ENCODE results near the gene ID1.
"Not testable (repeated sequence)": the region's sequence is repeated elsewhere in the genome, so short reads cannot be mapped to it uniquely, and the experiment has no call there.

The ID1 gene

DNA sequence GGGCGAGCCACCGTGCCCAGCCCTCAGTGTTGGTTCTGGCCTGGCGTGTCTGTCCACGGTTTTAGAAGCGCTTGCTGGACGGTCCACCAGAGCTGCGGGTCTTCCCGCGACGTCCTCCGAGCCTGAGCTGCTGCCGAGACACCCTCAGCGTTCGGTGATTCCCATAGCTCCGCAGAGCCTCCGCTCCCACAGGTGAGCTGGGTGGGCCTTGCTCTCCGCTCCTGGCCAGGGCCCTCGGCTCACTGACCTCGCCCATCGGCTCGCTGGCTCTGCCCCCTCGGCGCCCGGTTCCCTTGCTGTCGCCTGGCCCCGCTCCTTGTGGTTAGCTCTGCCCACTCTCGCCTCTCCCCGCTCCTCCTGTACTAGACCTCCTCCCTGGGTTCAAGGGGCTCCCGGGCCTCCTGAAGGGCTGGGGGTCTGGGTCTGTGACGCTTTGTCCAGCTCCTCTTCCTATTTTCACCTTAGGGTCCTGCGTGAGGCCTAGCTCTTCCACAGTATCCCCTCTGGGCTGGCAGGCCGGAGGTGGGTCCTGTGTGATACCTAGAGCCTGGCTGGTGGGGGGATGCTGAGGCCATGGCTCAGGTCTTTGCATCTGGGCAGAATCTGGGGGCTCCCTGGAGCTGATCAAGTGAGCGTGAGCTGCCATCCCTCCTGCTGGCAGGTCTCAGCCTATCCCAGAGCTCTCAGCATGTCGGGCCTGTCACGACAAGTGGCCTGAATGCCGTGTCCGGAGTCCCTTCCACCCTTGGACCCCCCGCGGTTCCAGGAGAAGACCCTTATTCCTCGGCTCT is 27.7 kb downstream of the ID1 start:
- DNase-seq (ENCODE audit: low read depth in 4 of 4, low spot score in 1 of 4): no peak

DNA sequence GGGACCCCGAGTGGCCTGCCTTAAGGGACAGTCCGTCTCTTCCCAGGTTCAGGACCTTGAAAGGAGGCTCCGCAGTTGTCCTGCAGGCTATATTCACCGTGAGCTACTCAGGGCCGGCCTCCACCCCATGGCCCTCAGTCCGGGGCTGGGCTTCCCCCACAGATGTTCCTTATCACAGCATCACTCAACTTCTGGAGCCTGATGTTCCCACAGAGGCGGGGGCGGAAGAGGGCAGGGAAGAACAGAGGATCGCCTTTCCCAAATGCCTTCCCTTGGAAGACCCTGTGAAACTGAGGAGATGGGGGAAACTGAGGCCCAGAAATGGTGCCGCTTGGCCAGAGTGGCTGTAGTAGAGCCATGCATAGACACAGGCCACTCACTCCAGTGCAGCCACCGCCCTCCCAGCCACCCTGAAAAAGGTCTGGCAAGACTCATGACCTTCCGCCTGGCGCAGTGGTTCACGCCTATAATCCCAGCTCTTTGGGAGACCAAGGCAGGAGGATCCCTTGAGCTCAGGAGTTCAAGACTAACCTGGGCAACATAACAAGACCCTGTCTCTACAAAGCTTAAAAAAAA is 28.3 kb downstream of the ID1 start:
- no peak for DNase-seq (ENCODE audit: low read depth in 4 of 4, low spot score in 1 of 4)

DNA sequence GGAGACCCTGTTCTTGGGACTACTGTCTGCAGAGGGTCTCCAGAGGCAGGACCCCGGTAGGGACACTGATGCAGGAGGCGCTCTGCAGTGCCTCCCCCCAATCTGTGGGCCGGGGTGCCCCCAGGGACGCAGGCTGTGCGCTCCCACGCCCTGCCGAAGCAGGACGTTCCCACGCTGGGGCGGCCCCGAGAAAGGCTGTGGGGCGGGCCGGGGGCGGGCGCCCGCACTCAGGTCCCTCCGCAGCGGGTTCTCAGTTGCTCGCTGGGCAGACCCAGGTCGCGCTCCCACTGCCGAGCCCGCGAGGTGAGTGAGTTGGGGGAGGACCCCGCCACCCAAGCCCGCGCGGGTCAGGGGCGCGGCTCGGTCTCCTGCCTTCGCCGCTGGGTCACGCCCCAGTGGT is 32.6 kb downstream of the ID1 start, which contains the start of gene COX4I2:
COX4I2 (plus strand) TSS at position 253 of the 400 bp plus-strand sequence. CDS start 1,106 bp downstream, outside the sequence.
- DNase-seq (ENCODE audit: low read depth in 4 of 4, low spot score in 1 of 4): no peak

DNA sequence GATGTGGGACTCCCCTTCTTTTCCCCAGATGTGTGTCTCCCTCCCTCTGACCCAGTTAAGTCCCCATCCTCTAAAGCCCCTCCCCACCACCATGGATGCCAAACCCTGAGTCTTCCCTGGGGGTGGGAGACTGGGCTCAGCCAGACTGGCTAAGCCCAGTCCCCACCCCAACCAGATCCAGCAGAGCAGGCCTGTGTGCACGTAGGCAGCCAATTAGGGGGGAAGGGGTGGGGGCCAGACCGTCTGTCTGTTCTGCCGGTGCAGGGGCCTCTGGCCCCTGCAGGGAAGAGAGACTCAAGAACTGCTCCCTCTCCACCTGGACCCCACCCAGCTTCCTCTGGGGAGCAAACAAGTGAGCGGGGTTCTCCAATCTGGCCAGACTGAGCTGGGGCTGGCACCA is 33.2 kb downstream of the ID1 start:
- no peak for DNase-seq (ENCODE audit: low read depth in 4 of 4, low spot score in 1 of 4)

DNA sequence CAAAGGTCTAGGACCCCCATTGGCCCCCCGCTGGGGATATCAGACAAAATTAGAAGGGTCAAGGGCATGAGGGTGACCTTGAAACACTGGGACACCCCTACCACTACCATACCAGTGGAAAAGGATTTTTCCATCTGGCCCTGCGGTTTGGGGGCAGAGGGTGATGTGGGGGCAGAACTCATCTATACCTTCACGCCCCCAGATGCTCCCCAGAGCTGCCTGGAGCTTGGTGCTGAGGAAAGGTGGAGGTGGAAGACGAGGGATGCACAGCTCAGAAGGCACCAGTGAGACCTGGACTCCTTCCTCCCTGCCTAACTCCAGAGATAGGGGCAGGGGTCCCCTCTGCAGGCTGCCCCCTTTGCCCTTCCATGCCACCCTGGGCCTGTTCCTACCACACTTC is 33.7 kb downstream of the ID1 start:
- no peak for DNase-seq (ENCODE audit: low read depth in 4 of 4, low spot score in 1 of 4)

DNA sequence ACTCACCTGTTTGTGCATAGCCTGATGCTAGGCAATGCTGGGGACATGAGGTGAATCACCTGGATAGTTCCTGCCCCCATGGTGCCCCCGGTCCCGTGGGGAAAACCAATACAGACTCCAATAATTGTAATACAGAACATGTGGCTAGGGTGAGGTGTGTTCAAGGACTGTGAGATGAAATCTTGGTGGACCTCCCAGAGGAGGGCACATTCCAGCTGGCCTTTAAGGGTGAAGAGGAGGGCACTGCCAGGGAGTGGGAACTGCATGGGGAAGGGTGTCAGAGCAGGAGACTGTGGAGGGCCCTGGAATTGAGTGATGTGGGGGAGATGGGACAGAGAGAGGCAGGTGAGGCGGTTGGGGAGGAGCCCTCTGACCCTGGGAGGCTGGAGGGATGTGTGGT is 35.2 kb downstream of the ID1 start:
- DNase-seq (ENCODE audit: low read depth in 4 of 4, low spot score in 1 of 4): no peak

DNA sequence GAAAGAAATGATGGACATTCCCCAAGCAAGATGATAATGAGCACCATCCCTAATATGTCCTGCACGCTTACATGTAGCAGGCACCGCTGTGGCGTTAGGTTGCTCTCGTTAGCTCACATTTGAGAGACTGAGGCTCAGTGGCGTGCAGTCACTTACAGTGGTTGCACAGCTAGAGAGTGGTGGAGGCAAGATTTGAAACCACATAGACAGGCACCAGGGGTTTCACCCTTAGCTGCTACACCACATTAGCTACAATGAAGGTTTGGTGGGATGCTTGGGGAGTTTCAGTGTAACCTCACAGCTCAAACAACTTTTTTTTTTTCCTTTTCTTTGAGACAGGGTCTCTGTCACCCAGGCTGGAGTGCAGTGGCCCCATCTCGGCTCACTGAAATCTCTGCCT is 36.3 kb downstream of the ID1 start:
- DNase-seq (ENCODE audit: low read depth in 4 of 4, low spot score in 1 of 4): no peak

DNA sequence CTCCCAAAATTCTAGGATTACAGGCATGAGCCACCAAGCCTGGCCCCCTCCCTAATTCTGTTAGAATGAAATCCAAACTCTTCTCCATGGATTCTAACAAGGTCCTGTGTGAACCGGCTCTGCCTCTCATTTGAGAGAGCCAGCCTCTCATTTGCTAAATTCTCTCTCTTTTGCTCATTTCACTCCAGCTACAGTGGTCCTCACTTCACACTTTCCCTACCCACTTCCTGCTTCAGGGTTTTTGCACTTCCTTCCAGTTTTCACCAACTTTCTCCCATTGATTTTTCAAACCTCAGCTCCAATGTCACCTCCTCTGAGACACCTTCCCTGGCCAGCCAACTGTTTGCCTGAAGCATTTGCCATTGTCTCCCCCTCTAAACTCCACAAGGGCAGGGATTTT is 37.7 kb downstream of the ID1 start:
- DNase-seq (ENCODE audit: low read depth in 4 of 4, low spot score in 1 of 4): no peak

DNA sequence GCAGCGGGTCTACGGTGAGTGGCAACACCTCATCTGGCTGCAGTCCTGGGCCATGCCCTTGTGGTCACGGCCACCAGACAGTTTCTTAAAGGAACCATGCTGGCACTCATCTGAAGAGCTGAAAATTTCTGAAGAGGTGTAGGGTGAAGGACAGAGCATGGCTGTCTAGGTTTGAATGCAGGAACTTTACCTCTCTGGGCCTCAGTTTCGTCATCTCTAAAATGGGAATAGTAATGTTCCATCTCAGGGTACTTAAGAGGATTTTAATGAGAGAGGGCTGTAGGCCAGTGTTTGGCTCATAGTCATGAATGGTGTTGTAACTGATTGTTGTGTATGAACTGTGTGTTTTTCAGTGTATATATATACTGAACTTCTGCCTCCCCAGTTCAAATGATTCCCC is 38.4 kb downstream of the ID1 start:
- DNase-seq (ENCODE audit: low read depth in 4 of 4, low spot score in 1 of 4): no peak

DNA sequence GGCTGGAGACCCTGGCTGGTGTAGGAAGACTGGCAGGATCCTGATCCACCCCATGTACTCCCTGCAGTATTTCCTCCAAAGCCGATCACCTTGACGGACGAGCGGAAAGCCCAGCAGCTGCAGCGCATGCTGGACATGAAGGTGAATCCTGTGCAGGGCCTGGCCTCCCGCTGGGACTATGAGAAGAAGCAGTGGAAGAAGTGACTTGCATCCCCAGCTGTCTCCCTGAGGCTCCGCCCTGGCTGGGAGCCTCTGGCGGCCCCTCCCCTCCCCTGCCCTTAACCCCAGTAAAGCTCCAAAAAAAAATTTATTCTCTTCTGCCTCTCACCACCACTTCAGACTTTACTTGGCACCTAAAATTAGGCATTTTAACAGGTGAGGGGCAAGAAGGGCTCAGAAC is 39.6 kb downstream of the ID1 start:
- no peak for DNase-seq (ENCODE audit: low read depth in 4 of 4, low spot score in 1 of 4)

DNA sequence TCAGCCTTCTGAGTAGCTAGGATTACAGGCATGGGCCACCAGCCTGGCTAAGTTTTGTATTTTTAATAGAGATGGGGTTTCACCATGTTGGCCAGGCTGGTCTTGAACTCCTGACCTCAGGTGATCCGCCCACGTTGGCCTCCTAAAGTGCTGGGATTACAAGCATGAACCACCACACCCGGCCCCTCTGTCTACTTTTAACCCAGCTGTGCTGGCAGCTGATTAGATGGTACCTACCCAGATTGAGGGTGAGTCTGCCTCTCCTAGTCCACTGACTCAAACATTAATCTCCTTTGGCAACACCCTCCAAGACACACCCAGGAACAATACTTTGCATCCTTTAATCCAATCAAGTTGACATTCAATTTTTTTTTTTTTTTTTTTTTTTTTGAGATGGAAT is 43.0 kb downstream of the ID1 start:
- DNase-seq (ENCODE audit: low read depth in 4 of 4, low spot score in 1 of 4): not testable (repeated sequence)

DNA sequence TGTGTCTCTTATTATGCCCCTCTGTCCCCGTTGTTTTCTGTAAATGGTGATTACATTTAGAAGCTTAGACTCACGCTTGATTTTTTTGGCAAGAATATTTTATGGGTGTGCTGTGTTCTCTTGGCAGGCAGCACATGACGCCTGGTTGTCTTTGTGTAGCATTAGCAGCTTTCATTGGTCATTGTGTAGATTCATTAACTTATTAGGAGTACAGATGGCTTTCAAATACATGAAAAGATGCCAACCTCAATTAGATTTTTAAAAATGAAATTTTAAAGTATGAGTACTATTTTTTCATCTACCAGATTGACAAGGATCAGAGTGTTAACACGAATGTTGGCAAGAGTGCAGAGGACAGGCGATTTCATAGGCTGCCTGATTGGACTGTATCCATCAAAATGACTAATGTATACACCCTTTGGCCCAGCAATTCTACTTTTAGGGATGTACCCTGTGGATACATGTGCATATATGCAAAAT is 47.9 kb downstream of the ID1 start:
- DNase-seq (ENCODE audit: low read depth in 4 of 4, low spot score in 1 of 4): no peak

DNA sequence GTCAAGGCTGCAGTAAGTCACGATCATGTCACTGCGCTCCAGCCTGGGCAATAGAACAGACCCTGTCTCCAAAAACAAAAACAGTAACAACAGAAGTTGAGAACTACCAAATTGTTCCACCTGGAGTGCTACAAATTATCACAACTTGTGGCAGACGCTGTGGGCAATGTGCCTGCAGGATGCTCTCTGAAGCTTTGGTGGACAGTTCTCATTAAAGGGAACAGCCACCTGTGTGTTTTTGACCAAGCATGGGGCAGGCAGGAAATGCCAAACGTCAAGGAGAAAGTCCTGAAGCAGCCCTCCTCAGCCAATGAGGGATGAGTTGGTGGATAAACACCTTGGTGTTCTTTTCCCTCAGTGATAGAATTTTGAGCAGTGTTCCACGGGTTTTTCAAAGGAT is 48.5 kb downstream of the ID1 start:
- no peak for DNase-seq (ENCODE audit: low read depth in 4 of 4, low spot score in 1 of 4)

DNA sequence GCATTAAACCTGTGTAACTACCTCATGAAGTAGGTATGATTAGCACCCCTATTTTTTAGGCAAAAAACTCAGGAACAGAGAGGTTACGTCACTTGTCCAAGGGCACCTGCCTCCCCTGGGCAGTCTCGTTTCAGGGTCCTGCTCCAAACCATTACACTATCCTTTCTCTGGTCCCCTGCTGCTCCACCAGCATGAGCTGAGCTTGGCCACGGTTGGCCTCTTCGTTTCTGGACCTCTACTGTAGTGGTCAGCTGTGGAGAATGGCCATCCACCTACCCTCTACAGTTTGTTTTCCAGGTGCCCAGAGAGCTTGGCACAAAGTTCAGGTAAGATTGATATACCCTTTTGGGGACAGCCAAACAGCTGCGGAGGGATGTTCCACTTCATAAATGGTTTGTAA is 49.4 kb downstream of the ID1 start:
- no peak for DNase-seq (ENCODE audit: low read depth in 4 of 4, low spot score in 1 of 4)

All from stimulated activated CD4-positive, alpha-beta T cell treated with anti-CD3 and anti-CD28 coated beads, Interleukin-1b, Interleukin-23, amount 100 ng/mL, for 24 hours (primary cell).